GM19438 (cell line): ENCODE results near the gene CASP9.
"Not testable (repeated sequence)": the region's sequence is repeated elsewhere in the genome, so short reads cannot be mapped to it uniquely, and the experiment has no call there.

ENCODE experiments used
- ATAC-seq: cut with Tn5 transposase; IDR thresholded peaks from one replicate; pipeline ENCODE4 v1.9.1; 2021; ENCODE audit warnings: low read depth; ENCODE audit not compliant: unreplicated experiment

CASP9 gene

DNA sequence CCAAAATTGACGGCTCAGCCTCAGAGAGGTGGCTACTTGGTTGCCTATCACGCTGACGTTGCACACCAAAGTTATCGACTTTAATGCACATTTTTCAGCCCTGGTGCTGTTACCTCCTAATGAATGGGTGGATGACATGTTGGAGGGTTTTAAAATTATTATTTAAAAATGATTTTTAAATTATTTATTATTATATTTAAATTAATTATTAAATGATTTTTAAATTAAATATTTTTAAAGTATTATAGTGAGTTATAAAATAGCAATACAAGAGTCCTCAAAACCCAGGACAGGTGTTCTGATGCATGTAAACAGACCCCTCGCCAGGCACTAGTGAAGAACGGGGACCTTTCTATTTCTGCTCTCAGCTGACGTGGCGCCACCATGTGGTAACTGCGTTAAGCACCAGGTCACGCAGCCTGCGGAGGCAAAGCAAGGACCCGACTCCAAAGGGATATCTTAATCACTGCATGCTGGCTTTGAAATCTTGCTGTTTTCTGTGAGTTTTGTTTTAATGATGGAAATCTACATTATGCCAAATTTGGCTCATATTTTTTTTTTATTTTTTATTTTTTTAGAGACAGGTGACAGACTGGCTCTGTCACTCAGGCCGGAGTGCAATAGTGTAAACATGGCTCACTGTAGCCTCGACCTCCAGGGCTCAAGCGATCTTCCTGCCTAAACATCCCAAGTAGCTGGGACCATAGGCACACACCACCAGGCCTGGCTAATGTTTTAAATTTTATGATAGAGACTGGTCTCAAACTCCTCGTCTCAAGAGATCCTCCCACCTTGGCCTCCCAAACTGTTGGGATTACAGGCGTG, 22.6 kb downstream of the CASP9 start:
- ATAC-seq = no peak

GRCh38 chr1:15500184-15501178, 23.5 kb downstream of the CASP9 start:
- no peak for ATAC-seq

DNA sequence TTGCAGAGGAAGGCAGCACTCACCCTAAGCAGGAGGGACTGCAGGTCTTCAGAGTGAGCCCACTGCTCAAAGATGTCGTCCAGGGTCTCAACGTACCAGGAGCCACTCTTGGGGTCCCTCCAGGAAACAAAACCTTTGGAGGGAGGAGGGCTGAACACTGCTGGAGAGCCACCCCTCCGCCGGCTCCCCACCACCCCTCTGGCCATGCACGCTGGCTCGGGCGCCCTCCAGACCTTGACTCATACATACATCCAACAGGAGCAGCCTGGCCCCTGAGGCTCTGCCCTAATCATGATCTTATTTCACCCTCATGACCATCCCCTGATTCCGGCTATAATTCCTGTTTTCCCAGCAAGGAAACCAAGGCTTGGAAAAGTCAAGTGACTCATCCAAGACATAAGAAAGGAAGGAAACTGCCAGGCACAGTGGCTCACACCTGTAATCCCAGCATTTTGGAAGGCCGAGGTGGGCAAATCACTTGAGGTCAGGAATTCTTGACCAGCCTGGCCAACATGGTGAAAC, 30.1 kb downstream of the CASP9 start:
- no peak for ATAC-seq

- no peak for ATAC-seq
Observed at GRCh38 chr1:15492596-15492995, 31.4 kb downstream of the CASP9 start.

DNA sequence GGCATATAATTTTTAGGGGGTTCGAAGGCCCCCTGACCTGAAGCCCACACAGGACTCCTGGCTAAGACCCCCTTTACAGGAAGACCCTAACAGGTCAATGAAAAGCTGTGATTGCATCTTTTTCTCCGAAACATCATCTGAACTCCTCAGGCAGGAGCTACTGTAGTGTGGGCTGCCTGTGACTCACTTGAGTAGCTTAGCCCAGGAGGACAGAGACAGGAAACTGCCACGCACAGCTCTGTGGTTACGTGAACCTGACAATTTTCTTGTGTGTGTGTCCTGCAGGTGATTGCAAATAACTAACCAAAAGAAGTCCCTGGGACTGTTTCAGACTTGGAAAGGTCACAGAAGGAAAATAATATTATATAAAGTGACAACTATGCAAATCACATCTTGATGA, 33.0 kb downstream of the CASP9 start:
- not testable (repeated sequence) for ATAC-seq

DNA sequence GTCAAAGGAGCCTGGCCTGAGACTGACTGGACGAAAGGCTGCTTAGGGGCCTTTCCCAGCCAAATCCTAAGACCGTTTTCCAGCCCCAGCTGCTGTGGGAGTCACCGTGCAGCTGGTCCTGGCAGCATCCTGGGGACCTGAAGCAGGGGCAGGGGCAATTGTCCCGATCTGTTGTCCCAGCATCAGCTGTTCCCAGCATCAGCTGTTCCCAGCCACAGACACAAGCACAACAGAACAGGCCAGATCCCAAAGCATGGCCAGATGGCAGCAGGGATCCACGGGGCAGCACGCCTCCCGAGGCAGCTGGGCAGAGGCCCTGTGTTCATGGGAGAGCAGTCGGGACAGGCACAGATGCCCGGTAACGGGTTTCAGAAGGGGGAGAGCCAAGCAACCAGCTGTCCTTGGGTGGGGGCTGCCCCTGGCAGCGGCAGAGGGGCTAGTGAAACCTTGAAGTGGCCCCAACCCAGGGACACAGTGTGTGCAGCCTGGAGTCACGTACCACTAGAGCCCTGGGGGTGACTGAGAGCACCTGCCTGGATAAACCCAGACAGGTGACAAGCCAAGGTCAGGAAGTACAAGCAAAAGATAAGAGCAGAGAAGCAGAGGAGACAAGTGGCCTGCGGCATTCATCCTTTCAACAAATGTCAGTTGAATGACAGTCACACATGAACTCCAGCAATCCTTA, 34.8 kb downstream of the CASP9 start:
- no peak for ATAC-seq

- ATAC-seq = no peak
Observed at GRCh38 chr1:15488371-15488770, 35.6 kb downstream of the CASP9 start.

- not testable (repeated sequence) for ATAC-seq
Observed at GRCh38 chr1:15486844-15487610, 37.0 kb downstream of the CASP9 start.

- no peak for ATAC-seq
Observed at GRCh38 chr1:15485636-15486035, 38.4 kb downstream of the CASP9 start.

GRCh38 chr1:15484443-15484842, 39.6 kb downstream of the CASP9 start:
- ATAC-seq = not testable (repeated sequence)

DNA sequence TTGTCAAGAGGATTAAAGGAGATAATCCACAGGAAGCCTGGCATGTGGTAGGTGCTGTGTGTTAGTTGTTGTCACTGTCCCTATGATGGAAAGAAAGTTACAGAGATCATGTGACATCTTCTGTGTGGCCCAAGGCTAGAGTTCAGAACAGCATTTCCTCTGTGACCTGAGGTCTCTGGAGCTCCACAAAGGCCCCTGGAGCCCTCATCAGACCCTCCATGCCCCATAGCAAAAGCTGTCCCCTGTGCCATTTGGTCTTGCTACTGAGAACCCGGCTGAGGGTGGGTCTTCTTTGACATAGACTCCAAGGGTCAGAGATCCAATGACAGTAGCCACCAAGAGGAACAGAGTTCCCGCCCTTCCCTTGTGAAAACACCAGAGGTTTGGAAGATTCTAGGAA, 40.0 kb downstream of the CASP9 start:
- no peak for ATAC-seq

DNA sequence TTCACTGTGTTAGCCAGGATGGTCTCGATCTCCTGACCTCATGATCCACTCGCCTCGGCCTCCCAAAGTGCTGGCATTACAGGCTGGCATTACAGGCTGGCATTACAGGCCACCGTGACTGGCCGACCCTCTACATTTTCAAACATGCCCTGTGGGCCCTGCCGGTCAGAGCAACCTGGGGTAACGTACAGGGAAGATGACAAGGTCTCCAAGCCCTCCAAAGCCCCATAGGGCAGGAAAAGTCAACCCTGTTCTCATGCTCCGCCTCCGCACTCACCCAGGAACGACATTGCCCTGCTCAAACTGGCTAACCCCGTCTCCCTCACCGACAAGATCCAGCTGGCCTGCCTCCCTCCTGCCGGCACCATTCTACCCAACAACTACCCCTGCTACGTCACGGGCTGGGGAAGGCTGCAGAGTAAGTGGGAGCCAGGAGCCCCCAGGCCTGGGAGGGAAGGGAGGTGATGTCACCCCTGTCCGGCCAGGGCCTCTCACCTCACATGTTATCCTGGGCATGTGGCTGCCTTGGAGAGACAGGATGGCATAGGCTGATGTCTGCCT, 41.0 kb downstream of the CASP9 start:
- not testable (repeated sequence) for ATAC-seq

DNA sequence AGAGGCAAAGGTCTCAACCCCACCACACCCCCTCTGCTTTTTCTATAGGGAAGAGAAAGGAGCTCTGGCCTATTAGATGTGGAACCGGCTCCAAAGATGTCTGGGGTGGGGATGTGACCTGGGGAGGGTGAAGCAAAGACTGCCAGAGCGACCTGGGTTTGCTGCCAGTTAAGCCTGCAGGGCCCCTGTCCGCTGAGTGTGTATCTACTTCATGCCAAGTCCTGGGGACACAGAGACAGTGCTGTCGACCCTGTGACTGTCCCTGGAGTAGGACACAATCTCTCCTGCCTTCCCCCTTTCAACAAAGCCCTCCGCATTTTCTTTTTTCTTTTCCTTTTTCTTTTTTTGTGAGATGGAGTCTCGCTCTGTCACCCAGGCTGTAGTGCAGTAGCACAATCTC, 41.6 kb downstream of the CASP9 start:
- ATAC-seq = not testable (repeated sequence)

DNA sequence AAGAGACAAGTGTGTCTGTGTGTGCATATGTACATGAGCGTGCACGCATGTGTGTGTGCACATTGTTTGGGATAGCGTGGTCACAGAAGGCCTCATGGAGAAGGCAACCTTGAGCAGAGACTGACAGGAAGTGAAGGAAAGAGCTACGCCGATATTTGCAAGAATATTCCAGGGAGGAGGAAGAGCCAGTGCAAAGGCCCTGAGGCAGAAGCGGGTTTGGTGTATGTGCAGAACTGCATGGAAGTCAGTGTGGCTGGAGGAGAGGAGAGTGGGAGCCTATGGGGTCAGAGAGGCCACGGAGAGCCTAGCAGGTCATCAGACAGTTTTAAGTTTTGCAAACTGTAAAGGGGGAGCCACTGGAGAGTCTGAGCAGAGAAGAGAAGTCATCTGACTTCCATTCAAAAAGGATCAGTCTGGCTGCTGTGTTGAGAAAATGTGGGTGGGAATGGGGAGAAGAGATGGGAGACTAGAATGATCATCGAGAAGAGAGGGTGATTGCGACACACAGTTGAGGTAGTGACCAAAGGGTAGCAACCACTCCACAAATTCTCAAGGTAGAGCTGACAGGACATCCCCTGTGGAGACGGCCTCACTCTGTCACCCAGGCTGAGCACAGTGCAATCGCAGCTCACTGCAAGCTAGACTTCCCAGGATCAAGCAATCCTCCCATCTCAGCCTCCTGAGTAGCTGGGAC, 44.2 kb downstream of the CASP9 start:
- ATAC-seq = no peak

GRCh38 chr1:15477646-15478212, 46.3 kb downstream of the CASP9 start:
- ATAC-seq = no peak

DNA sequence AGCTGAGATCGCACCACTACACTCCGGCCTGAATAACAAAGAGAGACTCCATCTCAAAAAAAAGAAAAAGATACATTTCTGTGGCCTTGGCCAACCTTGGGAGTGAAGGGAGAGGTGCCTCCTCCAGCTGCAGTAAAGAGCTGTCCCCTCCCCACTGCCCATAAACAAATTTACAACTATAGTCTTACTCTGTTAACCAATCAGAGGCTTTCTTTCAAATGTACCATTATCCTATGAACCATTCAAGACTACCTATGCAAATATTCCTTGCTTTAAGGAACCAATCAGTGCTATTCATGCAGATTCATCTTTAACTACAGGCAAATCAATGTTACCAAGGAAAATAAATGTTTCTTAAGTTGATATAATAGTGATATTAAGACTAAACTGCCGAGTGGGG, 47.1 kb downstream of the CASP9 start:
- no peak for ATAC-seq

GRCh38 chr1:15475752-15476314, 48.2 kb downstream of the CASP9 start, which contains the start of gene CELA2B:
TSS of gene CELA2B (plus strand) at chr1:15476104. CDS start at chr1:15476126, 22 bp downstream.
- no peak for ATAC-seq

DNA sequence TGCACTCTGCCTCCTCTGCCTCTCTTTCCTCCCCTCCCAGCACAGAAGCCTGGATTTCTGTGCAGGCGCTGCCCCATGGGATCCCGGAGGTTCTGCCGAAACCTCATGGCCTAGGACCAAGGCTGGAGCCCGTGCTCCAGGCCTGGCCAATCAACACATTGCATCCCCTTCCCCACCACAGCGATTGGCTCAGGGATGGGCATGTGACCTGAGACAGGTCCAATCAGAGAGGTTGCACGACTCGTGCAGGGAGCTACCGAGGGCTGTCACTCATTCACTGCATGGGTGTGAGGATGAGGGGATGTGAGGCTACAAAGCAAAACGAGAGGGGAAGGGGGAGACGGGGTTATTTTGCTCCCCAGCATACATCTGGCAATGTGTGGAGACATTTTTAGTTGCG, 51.4 kb downstream of the CASP9 start:
- no peak for ATAC-seq
